ENCODE results near the gene ZNF296. TPM values are rescaled to one million over a fixed set of nuclear protein-coding genes. Genes with fewer than 3 reads are reported as not detected.
"Not testable (repeated sequence)": the region's sequence is repeated elsewhere in the genome, so short reads cannot be mapped to it uniquely, and the experiment has no call there.

ZNF296 gene
- not detected for total RNA-seq

DNA sequence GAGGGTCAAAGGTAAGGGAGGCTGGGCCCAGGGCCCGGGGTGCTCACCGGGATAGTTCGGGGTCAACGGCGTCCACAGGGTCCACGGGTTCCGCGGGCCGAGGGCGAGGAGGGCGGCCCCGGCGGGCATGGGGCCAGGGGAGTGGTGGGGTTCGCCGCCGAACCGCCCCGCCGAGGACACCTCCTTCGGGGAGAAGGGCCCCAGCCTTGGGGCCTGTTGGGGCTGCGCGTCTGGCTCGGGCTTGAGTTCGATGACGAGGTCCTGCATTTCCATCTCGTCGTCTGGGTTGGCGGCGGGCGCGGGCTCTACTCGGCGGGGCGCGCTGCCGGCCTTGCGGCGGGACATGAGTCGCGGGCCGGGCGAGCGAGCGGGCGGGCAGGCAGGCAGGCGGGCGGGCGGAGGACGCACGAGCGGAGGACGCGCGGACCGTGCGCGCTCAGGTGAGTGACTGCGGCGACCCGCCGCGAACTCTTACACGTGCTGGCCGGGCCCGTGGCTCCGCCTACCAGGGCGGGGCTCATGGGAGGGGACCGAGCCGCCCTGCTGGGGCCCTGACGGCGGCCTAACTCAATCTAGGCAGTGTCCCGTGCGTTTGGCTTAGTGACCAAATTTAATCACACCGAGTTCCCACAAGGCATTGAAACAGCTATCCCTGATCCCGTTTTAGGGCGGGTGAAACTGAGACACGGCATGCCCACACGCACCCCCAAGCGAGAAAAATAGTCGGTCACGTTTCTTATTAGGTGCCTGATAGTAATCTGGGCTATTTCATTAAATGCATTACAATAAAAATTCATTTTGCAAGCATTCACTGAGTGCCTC is at the start of gene ZNF296:
Gene ZNF296 (minus strand): TSS at position 450 of the 822 bp plus-strand sequence. CDS start 105 bp downstream, at position 345.
- peak; percentile 63 for DNase-seq

GRCh38 chr19:45125360-45125759 is 49.1 kb upstream of the ZNF296 start:
- DNase-seq = no peak

GRCh38 chr19:45124021-45124420 is 47.7 kb upstream of the ZNF296 start:
- no peak for DNase-seq

GRCh38 chr19:45123440-45123850 is 47.2 kb upstream of the ZNF296 start:
- peak; percentile 85 for DNase-seq

DNA sequence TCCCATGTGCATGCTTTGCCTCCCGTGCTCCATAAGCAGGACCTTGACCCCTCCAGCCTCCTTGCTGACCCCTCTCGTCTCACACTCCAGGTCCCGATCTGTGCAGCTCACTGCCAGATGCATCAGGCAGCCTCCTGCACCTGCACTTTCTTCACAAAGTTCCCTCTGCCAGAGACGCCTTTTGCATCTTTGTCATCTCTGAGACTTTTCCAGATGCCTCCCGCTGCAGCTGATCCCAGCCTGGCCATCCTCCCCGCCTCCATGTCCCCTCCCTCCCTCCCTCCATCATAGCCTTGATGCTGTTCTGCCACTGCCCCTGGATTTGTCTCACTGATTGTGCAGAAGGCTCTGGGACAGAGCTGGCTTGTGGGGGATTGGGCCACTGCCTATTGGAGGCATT is 46.6 kb upstream of the ZNF296 start:
- no peak for DNase-seq

DNA sequence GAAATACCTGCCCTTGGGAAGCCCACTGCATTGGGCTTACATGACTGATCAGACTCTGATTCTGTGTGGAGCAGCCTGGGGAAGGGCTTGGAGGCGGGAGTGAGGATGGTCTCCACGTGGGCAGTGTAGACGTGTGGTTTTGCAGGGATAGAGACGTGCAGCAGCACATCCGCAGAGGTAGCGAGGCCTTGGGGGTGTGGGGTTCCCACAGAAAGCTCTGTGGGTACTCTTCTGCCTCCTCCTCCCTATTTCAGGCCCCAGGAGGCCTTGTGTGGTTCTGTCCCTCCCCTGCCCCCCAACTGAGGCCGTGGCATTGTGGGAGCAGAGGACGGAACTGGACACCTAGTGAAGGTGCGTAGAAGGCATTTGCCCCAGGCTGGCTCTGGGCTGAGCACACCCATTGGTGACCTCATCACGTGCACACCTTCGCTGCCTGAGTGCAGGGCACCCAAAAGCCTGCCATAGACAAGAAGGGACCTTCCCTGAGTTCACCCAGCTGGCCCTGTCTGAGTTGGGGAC is 45.6 kb upstream of the ZNF296 start:
- no peak for DNase-seq

GRCh38 chr19:45119582-45119981 is 43.3 kb upstream of the ZNF296 start:
- no peak for DNase-seq

DNA sequence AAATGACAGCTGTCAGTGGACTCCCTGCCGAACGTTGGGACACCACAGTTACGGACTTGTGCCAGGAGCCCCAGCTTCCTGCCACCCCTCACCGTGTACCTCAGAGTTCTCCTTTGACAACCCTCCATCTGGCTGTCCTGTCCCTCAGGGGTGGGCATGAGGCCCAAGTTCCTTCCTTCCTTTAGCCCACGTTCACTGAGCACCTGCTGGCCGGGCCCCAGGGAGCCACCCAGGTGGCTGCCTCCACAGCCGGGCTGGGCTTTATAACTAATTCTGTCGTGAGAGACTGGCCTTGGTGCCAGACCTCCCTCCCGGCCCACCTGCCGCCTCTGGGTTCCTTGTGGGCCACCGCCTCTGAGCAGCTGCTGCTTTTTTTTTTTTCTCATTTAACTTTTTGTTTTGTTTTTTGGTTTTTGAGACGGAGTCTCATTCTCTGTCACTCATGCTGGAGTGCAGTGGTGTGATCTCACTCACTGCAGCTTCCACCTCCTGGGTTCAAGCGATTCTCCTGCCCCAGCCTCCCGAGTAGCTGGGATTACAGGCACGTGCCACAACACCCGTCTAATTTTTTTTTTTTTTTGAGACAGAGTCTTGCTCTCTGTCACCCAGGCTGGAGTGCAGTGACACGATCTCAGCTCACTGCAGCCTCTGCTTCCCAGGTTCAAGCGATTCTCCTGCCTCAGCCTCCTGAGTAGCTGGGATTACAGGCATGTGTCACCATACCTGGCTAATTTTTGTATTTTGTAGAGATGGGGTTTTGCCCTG is 42.5 kb upstream of the ZNF296 start:
- DNase-seq = peak; percentile 62

- no peak for DNase-seq
Measured at GRCh38 chr19:45118106-45118505, 41.8 kb upstream of the ZNF296 start.

DNA sequence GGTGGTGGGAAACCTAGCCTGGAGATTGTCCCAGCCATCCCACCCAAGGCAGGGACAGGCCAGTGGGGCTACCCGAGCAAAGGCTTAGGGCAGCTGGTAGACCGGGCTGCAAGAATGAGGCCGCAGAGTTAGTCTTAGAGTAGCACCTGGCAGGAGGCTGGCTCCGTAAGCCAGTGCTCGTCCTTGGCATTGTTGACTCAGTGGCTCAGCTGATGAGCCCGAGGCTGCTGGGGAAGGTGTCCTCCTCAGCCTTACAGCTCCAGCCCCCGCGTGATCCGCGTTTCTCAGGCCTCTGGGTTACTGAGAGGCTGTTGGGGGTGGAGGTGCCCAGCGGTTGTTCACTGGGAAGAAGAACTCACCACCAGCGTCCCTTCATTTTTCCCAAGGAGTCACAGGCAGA is 41.4 kb upstream of the ZNF296 start:
- DNase-seq = no peak

DNA sequence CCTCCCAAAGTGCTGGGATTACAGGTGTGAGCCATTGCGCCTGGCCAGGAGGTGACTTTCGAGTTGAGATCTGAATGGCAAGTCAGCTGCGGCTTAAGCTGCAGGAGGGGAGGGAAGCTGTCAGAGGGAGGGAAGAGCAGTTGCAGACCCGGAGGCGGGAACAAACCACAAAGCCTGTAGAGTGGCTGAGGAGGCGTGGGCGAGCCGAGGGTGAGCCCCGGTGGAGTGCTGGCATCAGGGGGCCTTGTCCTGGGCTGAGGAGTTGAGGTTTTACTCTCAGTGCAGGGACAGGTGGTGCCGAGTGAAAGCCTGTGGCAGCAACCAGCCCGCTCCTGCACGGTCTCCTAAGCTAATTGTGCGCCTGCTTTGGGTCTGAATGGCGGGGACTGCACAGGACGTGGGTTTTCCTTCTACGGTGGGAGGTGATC is 40.9 kb upstream of the ZNF296 start:
- DNase-seq = peak; percentile 66

- peak; percentile 85 for DNase-seq
Measured at GRCh38 chr19:45115809-45116615, 39.7 kb upstream of the ZNF296 start.

DNA sequence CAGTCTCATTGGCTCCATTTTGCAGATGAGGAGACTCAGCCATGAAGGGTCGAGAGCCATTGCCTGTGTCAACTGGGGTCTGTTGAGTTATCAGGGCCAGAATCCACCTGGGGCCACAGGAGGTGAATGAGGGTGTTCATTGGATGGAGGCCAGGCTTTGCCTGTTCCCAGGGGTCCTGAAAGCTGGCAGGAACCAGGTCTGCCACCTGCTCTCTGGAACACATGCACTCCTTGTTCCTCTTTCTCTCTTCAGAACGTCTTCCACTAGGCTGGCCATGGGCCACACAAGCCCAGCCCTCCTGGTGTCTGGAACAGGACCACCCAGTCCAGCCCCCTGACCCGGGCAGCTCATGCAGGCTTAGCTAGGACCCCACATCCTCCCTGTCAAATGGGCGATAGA is 37.8 kb upstream of the ZNF296 start:
- DNase-seq = no peak

- no peak for DNase-seq
Measured at GRCh38 chr19:45113628-45114027, 37.4 kb upstream of the ZNF296 start.

DNA sequence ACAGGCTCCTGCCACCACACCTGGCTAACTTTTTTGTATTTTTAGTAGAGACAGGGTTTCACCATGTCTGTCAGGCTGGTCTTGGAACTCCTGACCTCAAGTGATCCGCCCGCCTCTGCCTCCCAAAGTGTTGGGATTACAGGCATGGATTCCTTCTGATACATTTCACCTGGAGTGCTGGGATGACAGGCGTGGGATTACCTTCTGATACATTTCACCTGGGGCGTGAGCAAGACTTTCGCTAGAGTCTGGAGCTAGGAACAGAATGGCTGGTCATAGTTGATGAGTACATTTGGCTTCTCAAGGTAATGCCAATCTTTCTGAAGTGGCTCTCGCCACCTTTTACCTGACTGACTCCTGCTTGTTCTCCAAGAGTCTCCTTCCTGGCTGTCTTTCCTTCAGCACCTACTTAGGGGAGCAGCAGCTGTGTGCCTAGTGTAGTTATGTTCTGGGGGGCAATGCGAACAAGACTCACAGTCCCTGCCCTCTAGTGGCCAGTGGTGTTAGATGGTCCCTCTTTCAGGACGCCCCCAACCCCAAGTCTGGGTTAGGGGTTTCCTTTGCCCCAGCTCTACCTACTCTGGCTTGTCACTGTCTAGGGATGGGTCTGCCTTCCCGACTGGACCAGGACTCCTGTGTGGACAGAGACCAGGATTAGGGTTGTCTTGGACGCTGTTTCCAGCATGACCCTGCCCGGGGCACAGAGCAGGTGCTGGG is 36.0 kb upstream of the ZNF296 start:
- no peak for DNase-seq

GRCh38 chr19:45110851-45111266 is 34.6 kb upstream of the ZNF296 start:
- no peak for DNase-seq

- no peak for DNase-seq
Measured at GRCh38 chr19:45107621-45108150, 31.4 kb upstream of the ZNF296 start.

DNA sequence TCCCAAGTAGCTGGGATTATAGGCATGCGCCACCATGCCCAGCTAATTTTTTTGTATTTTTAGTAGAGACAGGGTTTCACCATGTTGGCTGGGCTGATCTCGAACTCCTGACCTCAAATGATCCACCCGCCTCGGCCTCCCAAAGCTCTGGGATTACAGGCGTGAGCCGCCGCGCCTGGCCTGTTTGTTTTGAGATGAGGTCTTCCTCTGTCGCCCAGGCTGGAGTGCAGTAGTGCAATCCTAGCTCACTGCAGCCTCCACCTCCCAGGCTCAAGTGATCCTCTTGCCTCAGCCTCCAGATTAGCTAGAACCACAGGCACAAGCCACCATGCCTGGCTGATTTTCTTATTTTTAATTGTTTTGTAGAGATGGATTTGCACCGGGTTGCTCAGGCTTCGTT is 30.1 kb upstream of the ZNF296 start:
- not testable (repeated sequence) for DNase-seq

DNA sequence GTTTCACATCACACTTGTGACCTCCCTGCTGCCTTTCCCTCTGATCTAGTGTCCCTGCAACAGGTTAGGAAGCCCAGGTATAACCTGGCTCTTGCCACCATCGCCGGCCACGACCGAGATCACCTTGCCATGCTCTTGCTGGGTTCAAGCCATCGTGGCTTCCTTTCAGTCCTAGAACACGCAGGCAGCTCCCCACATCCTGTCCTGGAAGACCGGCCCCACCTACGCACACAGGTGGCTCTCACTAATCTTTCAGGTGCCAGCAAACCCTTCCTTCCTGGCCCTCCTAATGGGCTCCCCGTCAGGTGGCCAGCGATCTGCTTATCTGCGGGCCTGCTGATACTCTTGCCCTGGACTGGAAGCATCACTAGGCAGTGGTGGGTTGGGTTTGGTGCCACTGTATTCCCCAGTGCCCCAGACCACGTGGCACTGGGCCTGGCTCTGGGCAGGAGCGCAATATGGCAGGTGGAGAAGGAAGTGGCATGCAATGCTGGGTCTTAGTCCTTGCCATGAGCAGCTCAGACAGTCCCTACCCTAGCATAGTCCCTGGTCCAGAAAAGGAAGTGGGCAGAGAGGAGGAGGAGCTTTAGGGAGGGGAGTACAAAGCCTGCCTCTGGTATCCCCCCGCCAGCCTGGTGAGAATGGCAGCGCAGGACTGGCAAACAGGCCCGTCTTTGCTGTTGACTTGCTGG is 28.5 kb upstream of the ZNF296 start:
- no peak for DNase-seq

- DNase-seq = peak; percentile 39
Measured at GRCh38 chr19:45103508-45104319, 27.4 kb upstream of the ZNF296 start.

Measured in tongue (tissue), 2 donors.